Caco-2 (cell line): ENCODE measurements around the gene UBL4B. TPM values are rescaled to one million over a fixed set of nuclear protein-coding genes. Genes with fewer than 3 reads are reported as not detected.

Experiments used
- BruUV-seq: library from RNA; stranded (reverse); fragments of 400-500 nt; replicated peaks from 2 replicates; lab custom pipeline; 2021; lab: Mats Ljungman, UMichigan
- CTCF ChIA-PET: fragments of 300-600 bp; sonication (Branson Sonifier 250); formaldehyde crosslinking; loops from one replicate; lab custom pipeline; 2022; ENCODE audit warnings: antibody characterized with exemption; lab: Charles Lee
- POLR2A ChIA-PET: fragments of 300-600 bp; sonication (Branson Sonifier 250); formaldehyde crosslinking; loops from one replicate; lab custom pipeline; 2022; ENCODE audit warnings: antibody characterized with exemption; lab: Charles Lee
- DNase-seq, 2 experiments: peaks; one replicate each; pipeline versions ENCODE4 v3.0.0 to v3.0.0-alpha.2; 2020 to 2022
- H3K27me3 ChIP-seq: replicated peaks from 2 replicates; pipeline ENCODE4 v1.6.0; 2011; ENCODE audit warnings: low read length; ENCODE audit not compliant: control insufficient read depth, insufficient read depth
- H3K36me3 ChIP-seq: 2 replicates; pipeline ENCODE4 v1.5.1; 2011; ENCODE audit warnings: low read length; ENCODE audit not compliant: control insufficient read depth, insufficient read depth
- H3K4me1 ChIP-seq: fragments of 250-450 bp; sonication (Bioruptor Pico); 2 replicates; pipeline ENCODE4 v1.5.1; 2020; ENCODE audit warnings: mild to moderate bottlenecking
- H3K4me3 ChIP-seq: 2 replicates; pipeline ENCODE4 v1.5.1; 2011; ENCODE audit warnings: low read depth, mild to moderate bottlenecking, control low read depth, low read length
- H3K9me3 ChIP-seq: fragments of 250-450 bp; sonication (Bioruptor Pico); 2 replicates; pipeline ENCODE4 v1.5.1; 2020; ENCODE audit warnings: mild to moderate bottlenecking, moderate library complexity
- H3K27ac Mint-ChIP-seq: one replicate; pipeline ENCODE4 v1.8.0; 2022; ENCODE audit warnings: mixed read lengths; ENCODE audit not compliant: unreplicated experiment
- H3K27me3 Mint-ChIP-seq: one replicate; pipeline ENCODE4 v1.8.0; 2022; ENCODE audit warnings: mixed read lengths; ENCODE audit not compliant: insufficient read depth, unreplicated experiment
- H3K36me3 Mint-ChIP-seq: one replicate; pipeline ENCODE4 v1.8.0; 2022; ENCODE audit warnings: mild to moderate bottlenecking, mixed read lengths; ENCODE audit not compliant: insufficient read depth, unreplicated experiment
- H3K4me1 Mint-ChIP-seq: one replicate; pipeline ENCODE4 v1.8.0; 2022; ENCODE audit warnings: low read depth, mixed read lengths; ENCODE audit not compliant: unreplicated experiment
- H3K4me3 Mint-ChIP-seq: one replicate; pipeline ENCODE4 v1.8.0; 2022; ENCODE audit warnings: mild to moderate bottlenecking, moderate library complexity, mixed read lengths; ENCODE audit not compliant: unreplicated experiment
- H3K9me3 Mint-ChIP-seq: one replicate; pipeline ENCODE4 v1.8.0; 2022; ENCODE audit warnings: mixed read lengths; ENCODE audit not compliant: unreplicated experiment
- CTCF ChIP-seq, 2 experiments: fragments of 200-600 bp in 1 of 2; IDR thresholded peaks; 1 replicate in 1 of 2; 2 replicates in 1 of 2; pipeline versions ENCODE4 v1.5.1 to v1.8.0; 2011 to 2022; ENCODE audit warnings: antibody characterized with exemption in 1 of 2, control low read depth in 1 of 2, inconsistent platforms in 1 of 2, low read depth in 1 of 2, low read length in 1 of 2, mild to moderate bottlenecking in 1 of 2, moderate library complexity in 1 of 2; ENCODE audit not compliant: insufficient read depth in 1 of 2, severe bottlenecking in 1 of 2, unreplicated experiment in 1 of 2
- intact Hi-C: fragments of 100-400 bp; cut with micrococcal nuclease; formaldehyde crosslinking; loops from one replicate; pipeline ENCODE4 v1.10.0; 2022; ENCODE audit not compliant: unreplicated experiment
- total RNA-seq: library from RNA; stranded (reverse); gene quantifications from 2 replicates; pipeline ENCODE4 v1.2.3, GENCODE V29; 2022

UBL4B gene
- total RNA-seq, 1 experiment from 2014 or later, result not detected

- no peak for DNase-seq
These were observed 32.1 kb downstream of the UBL4B start for GRCh38 chr1:110144366-110144765.

GRCh38 chr1:110148961-110149360, 36.7 kb downstream of the UBL4B start:
- Histone ChIP-seq H3K9me3 (no peaks in the 10 kb centered on the region), H3K4me3 (no peak overlapping the region), H3K27me3 (no peaks in the 10 kb centered on the region), H3K4me1 (no peaks in the 10 kb centered on the region), H3K36me3 (no peaks in the 10 kb centered on the region)
- BruUV-seq, result no TSS peak
- peak in 1 of 2 experiments; percentile 42 for TF ChIP-seq CTCF (IDR thresholded peaks at IDR 0.05; ENCODE audit: insufficient read depth in 1 of 2, low read depth in 1 of 2, low read length in 1 of 2, severe bottlenecking in 1 of 2, unreplicated experiment in 1 of 2)
- H3K4me1 Mint-ChIP-seq, result no peaks in the 10 kb centered on the region
- ChIA-PET POLR2A (no interaction called here), CTCF (no interaction called here)
- no peaks in the 10 kb centered on the region for H3K9me3 Mint-ChIP-seq
- no peak overlapping the region for H3K4me3 Mint-ChIP-seq
- intact Hi-C loops, result no loop called here
- H3K36me3 Mint-ChIP-seq, result no peaks in the 10 kb centered on the region
- H3K27me3 Mint-ChIP-seq, result no peaks in the 10 kb centered on the region
- peak in 1 of 2 experiments; percentile 3 for DNase-seq
- no peak overlapping the region for H3K27ac Mint-ChIP-seq

More at GRCh38 chr1:110144366-110144765, 32.1 kb downstream of the UBL4B start:
- Histone ChIP-seq H3K36me3 (no peaks in the 10 kb centered on the region), H3K4me1 (no peaks in the 10 kb centered on the region), H3K27me3 (no peaks in the 10 kb centered on the region; the same call in 1 of the 2 replicates), H3K9me3 (no peaks in the 10 kb centered on the region), H3K4me3 (no peak overlapping the region)
- H3K27me3 Mint-ChIP-seq, result peaks cover 3% of the 10 kb centered on the region
- intact Hi-C loops, result no loop called here
- CTCF ChIA-PET, result no interaction called here
- H3K9me3 Mint-ChIP-seq, result no peaks in the 10 kb centered on the region
- TF ChIP-seq CTCF (IDR thresholded peaks at IDR 0.05; ENCODE audit: insufficient read depth in 1 of 2, low read depth in 1 of 2, low read length in 1 of 2, severe bottlenecking in 1 of 2, unreplicated experiment in 1 of 2), result no peak
- no TSS peak for BruUV-seq
- no peaks in the 10 kb centered on the region for H3K36me3 Mint-ChIP-seq
- POLR2A ChIA-PET, result no interaction called here
- no peak overlapping the region for H3K27ac Mint-ChIP-seq
- no peaks in the 10 kb centered on the region for H3K4me1 Mint-ChIP-seq
- H3K4me3 Mint-ChIP-seq, result no peak overlapping the region

GRCh38 chr1:110150330-110151174, 38.3 kb downstream of the UBL4B start, which contains the start of gene SLC6A17:
Gene SLC6A17 (plus strand): TSS chr1:110150494. CDS start chr1:110166930, 16,436 bp downstream.
- Mint-ChIP-seq H3K4me3 (no peak within 1 kb of the TSS), H3K27ac (no peak within 1 kb of the TSS), H3K9me3 (no peaks in the 10 kb centered on the region), H3K27me3 (peaks cover 4% of the 10 kb centered on the region), H3K36me3 (no peaks in the 10 kb centered on the region), H3K4me1 (no peaks in the 10 kb centered on the region)
- Histone ChIP-seq H3K9me3 (no peaks in the 10 kb centered on the region), H3K4me3 (no peak within 1 kb of the TSS), H3K36me3 (no peaks in the 10 kb centered on the region), H3K27me3 (no peaks in the 10 kb centered on the region), H3K4me1 (no peaks in the 10 kb centered on the region)
- no peak for TF ChIP-seq CTCF (IDR thresholded peaks at IDR 0.05; ENCODE audit: insufficient read depth in 1 of 2, low read depth in 1 of 2, low read length in 1 of 2, severe bottlenecking in 1 of 2, unreplicated experiment in 1 of 2)
- ChIA-PET POLR2A (no interaction called here), CTCF (no interaction called here)
- intact Hi-C loops, result no loop called here
- no TSS peak for BruUV-seq
- no peak for DNase-seq
